Measurements from ENCODE around the gene NFKBIA. TPM values are rescaled to one million over a fixed set of nuclear protein-coding genes. Genes with fewer than 3 reads are reported as not detected.

NFKBIA gene
- total and polyA plus RNA-seq, 2 of the 8 experiments (the other 6 are each of a cell fraction or from before 2014, with no cell fraction given), result 25.9 to 49.7 TPM

- Histone ChIP-seq H2BK20ac (ENCODE audit: low read length) (peak overlapping the region; percentile 32; the same call in 1 of the 2 replicates), H4K5ac (ENCODE audit: insufficient read length, low read depth, low read length) (no peak overlapping the region), H2BK5ac (ENCODE audit: low read depth, low read length) (no peak overlapping the region), H4K91ac (replicated peaks; ENCODE audit: insufficient read length, low read length) (no peak overlapping the region), H4K8ac (ENCODE audit: extremely low read depth, insufficient read depth, low read length) (no peak overlapping the region), H3K9ac (replicated peaks in 1 of 4; ENCODE audit: extremely low read depth in 1 of 4, low read depth in 3 of 4, low read length in 3 of 4) (no peak overlapping the region), H3K4me1 (replicated peaks in 1 of 4; ENCODE audit: control insufficient read depth in 3 of 4, insufficient read depth in 4 of 4, low read length in 3 of 4) (peaks cover 0 to 18% (median 7%) of the 10 kb centered on the region in 4 experiments; a peak in 5 of 7 replicates), H2AFZ (ENCODE audit: low read length) (peak overlapping the region; percentile 65; the same call in 1 of the 2 replicates), H3K18ac (ENCODE audit: extremely low read depth, low read length) (no peak overlapping the region), H3K4me2 (ENCODE audit: insufficient read depth in 1 of 2, low read depth in 2 of 2, low read length in 2 of 2) (no peak overlapping the region), H2AK5ac (ENCODE audit: low read depth, low read length) (no peak overlapping the region), H3K27me3 (replicated peaks in 1 of 4; ENCODE audit: control insufficient read depth in 3 of 4, extremely low read depth in 1 of 4, insufficient read depth in 3 of 4, low read length in 3 of 4) (no peaks in the 10 kb centered on the region), H3K79me2 (ENCODE audit: control insufficient read depth in 1 of 2, insufficient read depth in 2 of 2, low read length in 2 of 2) (no peaks in the 10 kb centered on the region), H3K4ac (replicated peaks; ENCODE audit: insufficient read length, low read depth, low read length) (no peak overlapping the region), H3K23me2 (ENCODE audit: low read depth, low read length) (no peaks in the 10 kb centered on the region), H3K23ac (ENCODE audit: insufficient read length) (no peak overlapping the region), H2BK12ac (ENCODE audit: low read depth, low read length) (0 out of 2 replicates have a peak overlapping the region, but pooled peaks have one; percentile 80), H3K9me3 (ENCODE audit: insufficient read depth in 2 of 2, low read depth in 1 of 2, low read length in 1 of 2) (no peaks in the 10 kb centered on the region), H3K27ac (ENCODE audit: low read depth, low read length) (0 out of 2 replicates have a peak overlapping the region, but pooled peaks have one; percentile 41), H2BK120ac (replicated peaks; ENCODE audit: low read depth, low read length) (no peak overlapping the region), H2BK15ac (ENCODE audit: low read length) (no peak overlapping the region), H3K56ac (replicated peaks; ENCODE audit: insufficient read length, low read depth, low read length) (no peak overlapping the region), H3K79me1 (ENCODE audit: low read depth, low read length) (no peaks in the 10 kb centered on the region), H3K4me3 (ENCODE audit: extremely low read depth in 1 of 4, insufficient read depth in 2 of 4, low read depth in 3 of 4, low read length in 4 of 4) (no peak overlapping the region), H4K20me1 (replicated peaks in 1 of 2; ENCODE audit: control insufficient read depth in 1 of 2, insufficient read depth in 2 of 2, low read length in 2 of 2) (peaks cover 0 to 2% of the 10 kb centered on the region in 2 experiments), H3K14ac (ENCODE audit: insufficient read length) (no peak overlapping the region), H3K36me3 (ENCODE audit: control insufficient read depth in 2 of 4, insufficient read depth in 4 of 4, low read length in 3 of 4) (no peaks in the 10 kb centered on the region)
- DNase-seq (ENCODE audit: low read depth in 1 of 2, low spot score in 2 of 2), result no peak
- FAIRE-seq, result no peak
- ChIA-PET POLR2A (ENCODE audit: partially characterized antibody) (interaction anchor here (0.6 to 4.6 kb wide), 2 partner anchors 36 to 241 kb away, joined by 3 to 30 read pairs; partner anchors contain the start of gene NFKBIA), CTCF (ENCODE audit: partially characterized antibody) (interaction anchor here (0.9 to 4.3 kb wide), 8 partner anchors 9 to 54 kb away, joined by 3 to 18 read pairs (median 4); partner anchors contain the start of gene NFKBIA)
- 95% methylated on average over 5 of the region's 5 CpGs; no CpG with 5 or more reads in 1 of the 2 experiments for WGBS, 2 experiments (ENCODE audit: extremely low coverage in 1 of 2, insufficient coverage in 1 of 2, insufficient read length in 1 of 2, insufficient replicate concordance in 2 of 2, low coverage in 1 of 2, low lambda C conversion rate in 2 of 2, missing lambda C conversion rate in 1 of 2)
- no peak for TF ChIP-seq TEAD4 (IDR thresholded peaks at IDR 0.05; ENCODE audit: low read depth, low read length)
- no peak for TF ChIP-seq BCL11A (IDR thresholded peaks at IDR 0.05; ENCODE audit: low read depth in 2 of 2, low read length in 2 of 2)
- no peak for TF ChIP-seq RXRA (IDR thresholded peaks at IDR 0.05; ENCODE audit: insufficient read depth, low read depth, low read length)
- TF ChIP-seq PHF8 (conservative IDR thresholded peaks at IDR 0.05; ENCODE audit: low read depth, low read length), result no peak
- no peak for TF ChIP-seq SP1 (IDR thresholded peaks at IDR 0.05; ENCODE audit: low read depth, low read length)
- no peak for TF ChIP-seq HDAC2 (IDR thresholded peaks at IDR 0.05; ENCODE audit: borderline replicate concordance in 1 of 2, low read depth in 2 of 2, low read length in 2 of 2)
- no peak for TF ChIP-seq E2F6 (IDR thresholded peaks at IDR 0.05)
- no peak for TF ChIP-seq CHD1 (IDR thresholded peaks at IDR 0.05; ENCODE audit: low read depth, low read length)
- no peak for TF ChIP-seq EZH2 (IDR thresholded peaks at IDR 0.05; ENCODE audit: low read depth, low read length, severe bottlenecking)
- no peak for TF ChIP-seq EGR1 (IDR thresholded peaks at IDR 0.05; ENCODE audit: borderline replicate concordance, low read depth, low read length)
- no peak for TF ChIP-seq GTF2F1 (IDR thresholded peaks at IDR 0.05; ENCODE audit: borderline replicate concordance, low read depth, low read length)
- TF ChIP-seq USF2 (IDR thresholded peaks at IDR 0.05; ENCODE audit: low read length), result no peak
Observed at GRCh38 chr14:35367056-35367372, 37.5 kb downstream of the NFKBIA start.

Measured in H1 (cell line).